ENCODE results near the gene MCL1. TPM values are rescaled to one million over a fixed set of nuclear protein-coding genes. Genes with fewer than 3 reads are reported as not detected.
A peak's percentile ranks its signal among the peaks of the same experiment; 100 is the strongest.

Gene MCL1
- total RNA-seq, 1 experiment from 2014 or later: 126 TPM

DNA sequence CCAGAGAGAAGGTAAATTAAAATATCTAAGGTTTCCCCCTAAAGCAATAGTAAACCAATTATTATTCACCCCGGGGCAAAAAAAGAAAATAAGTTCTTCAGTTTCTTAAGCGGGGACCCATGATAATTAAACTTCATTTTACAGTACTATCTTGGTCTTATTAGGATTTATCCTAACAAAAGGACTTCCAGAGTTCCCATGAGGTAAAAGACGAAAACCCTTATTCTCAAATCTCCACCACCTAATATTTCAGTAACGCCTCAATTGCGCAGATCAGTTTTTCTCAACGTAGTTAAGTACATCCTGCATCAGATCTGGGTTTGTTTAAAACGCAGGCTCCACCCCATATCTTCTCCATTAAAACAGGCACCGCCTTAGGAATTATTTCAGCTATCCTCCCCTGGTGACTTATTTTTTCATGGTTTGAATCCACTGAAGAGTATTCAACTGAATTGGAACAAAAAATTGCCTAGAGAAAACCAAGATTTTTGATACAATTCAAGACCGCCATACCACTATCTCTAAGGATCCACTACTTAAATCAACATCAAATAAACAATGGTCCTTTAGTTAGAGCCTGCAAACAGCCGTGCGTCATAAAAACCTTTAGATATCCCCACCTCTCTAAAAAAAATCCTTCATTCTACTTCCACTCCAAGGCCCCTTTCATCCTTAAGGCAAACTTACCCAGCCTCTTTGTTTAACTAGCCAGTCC is 1.7 kb downstream of the MCL1 start:
- H3K4me3 ChIP-seq (ENCODE audit: low read depth in 2 of 2, low read length in 2 of 2): peak overlapping the region; percentile 99 to 100
- DNase-seq (ENCODE audit: low read depth, low spot score) (no peak), ATAC-seq (no peak)
- no peaks in the 10 kb centered on the region for H3K9me3 ChIP-seq (ENCODE audit: control insufficient read depth, insufficient read depth, low read depth, low read length)
- ChIA-PET POLR2A (interaction anchor here (0.6 to 0.7 kb wide), 2 partner anchors 250 to 415 kb away, joined by 3 read pairs; no protein-coding TSS in a partner anchor), CTCF (no interaction called here)
- no peaks in the 10 kb centered on the region for H3K27me3 ChIP-seq (ENCODE audit: control insufficient read depth, insufficient read depth, low read length)
- TSS peak; percentile 61 for BruUV-seq (replicated peaks)
- intact Hi-C loops (cut with micrococcal nuclease; ENCODE audit: unreplicated experiment): loop anchor here (5.0 kb wide), 1 partner anchor 35 kb away; no protein-coding TSS in a partner anchor
- peak overlapping the region; percentile 95 for H3K27ac ChIP-seq (ENCODE audit: low read length)
- in situ Hi-C loops (cut with HindIII; ENCODE audit: low pct_unique_long_range_greater_than_20kb, low sequenced_read_pairs): no loop called here
- H3K4me1 ChIP-seq (ENCODE audit: control insufficient read depth, insufficient read depth, low read length): peaks cover 30% of the 10 kb centered on the region
- peaks cover 50% of the 10 kb centered on the region for H3K36me3 ChIP-seq (ENCODE audit: control insufficient read depth, insufficient read depth, low read length)
- TF ChIP-seq POLR2AphosphoS5 (IDR thresholded peaks at IDR 0.05; ENCODE audit: low read depth, low read length): 0 out of 2 replicates have a peak, but pooled peaks have one; percentile 5
- TF ChIP-seq, protein P1, sequence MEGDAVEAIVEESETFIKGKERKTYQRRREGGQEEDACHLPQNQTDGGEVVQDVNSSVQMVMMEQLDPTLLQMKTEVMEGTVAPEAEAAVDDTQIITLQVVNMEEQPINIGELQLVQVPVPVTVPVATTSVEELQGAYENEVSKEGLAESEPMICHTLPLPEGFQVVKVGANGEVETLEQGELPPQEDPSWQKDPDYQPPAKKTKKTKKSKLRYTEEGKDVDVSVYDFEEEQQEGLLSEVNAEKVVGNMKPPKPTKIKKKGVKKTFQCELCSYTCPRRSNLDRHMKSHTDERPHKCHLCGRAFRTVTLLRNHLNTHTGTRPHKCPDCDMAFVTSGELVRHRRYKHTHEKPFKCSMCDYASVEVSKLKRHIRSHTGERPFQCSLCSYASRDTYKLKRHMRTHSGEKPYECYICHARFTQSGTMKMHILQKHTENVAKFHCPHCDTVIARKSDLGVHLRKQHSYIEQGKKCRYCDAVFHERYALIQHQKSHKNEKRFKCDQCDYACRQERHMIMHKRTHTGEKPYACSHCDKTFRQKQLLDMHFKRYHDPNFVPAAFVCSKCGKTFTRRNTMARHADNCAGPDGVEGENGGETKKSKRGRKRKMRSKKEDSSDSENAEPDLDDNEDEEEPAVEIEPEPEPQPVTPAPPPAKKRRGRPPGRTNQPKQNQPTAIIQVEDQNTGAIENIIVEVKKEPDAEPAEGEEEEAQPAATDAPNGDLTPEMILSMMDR (IDR thresholded peaks at IDR 0.05): no peak

DNA sequence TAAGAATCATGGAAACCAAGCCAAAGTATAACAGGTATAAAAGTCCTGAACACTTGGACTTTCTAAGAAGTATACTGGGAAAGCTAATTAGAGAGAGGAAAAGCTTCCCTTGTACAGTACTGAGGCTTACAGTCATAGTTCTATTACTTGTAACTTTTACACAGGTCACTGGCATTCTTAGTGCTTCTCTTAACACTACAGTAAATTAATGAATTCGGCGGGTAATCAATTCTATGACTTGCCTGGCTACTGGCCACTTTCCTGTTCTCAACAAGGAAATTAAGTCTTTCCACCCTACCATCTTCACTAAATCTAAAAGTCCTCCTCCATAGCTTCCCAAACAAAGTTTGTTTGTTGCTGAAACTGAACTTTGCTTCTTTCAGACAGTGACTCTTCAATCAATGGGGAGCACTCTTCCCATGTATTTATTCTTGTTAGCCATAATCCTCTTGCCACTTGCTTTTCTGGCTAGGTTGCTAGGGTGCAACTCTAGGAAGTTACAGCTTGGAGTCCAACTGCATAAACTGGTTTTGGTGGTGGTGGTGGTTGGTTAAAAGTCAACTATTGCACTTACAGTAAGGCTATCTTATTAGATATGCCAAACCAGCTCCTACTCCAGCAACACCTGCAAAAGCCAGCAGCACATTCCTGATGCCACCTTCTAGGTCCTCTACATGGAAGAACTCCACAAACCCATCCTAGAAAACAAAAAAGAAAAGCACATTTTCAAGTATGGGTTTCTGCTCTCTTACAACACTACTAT is 2.4 kb downstream of the MCL1 start:
- ATAC-seq (no peak), DNase-seq (ENCODE audit: low read depth, low spot score) (no peak)
- Histone ChIP-seq H3K4me1 (ENCODE audit: control insufficient read depth, insufficient read depth, low read length) (peaks cover 35% of the 10 kb centered on the region), H3K27ac (ENCODE audit: low read length) (peak overlapping the region; percentile 95), H3K36me3 (ENCODE audit: control insufficient read depth, insufficient read depth, low read length) (peaks cover 53% of the 10 kb centered on the region), H3K27me3 (ENCODE audit: control insufficient read depth, insufficient read depth, low read length) (no peaks in the 10 kb centered on the region), H3K4me3 (ENCODE audit: low read depth in 2 of 2, low read length in 2 of 2) (peak overlapping the region; percentile 99 to 100), H3K9me3 (ENCODE audit: control insufficient read depth, insufficient read depth, low read depth, low read length) (no peaks in the 10 kb centered on the region)
- TF ChIP-seq, protein P1 (IDR thresholded peaks at IDR 0.05): no peak
- TF ChIP-seq POLR2AphosphoS5 (IDR thresholded peaks at IDR 0.05; ENCODE audit: low read depth, low read length): peak; percentile 10; the same call in 1 of the 2 replicates
- in situ Hi-C loops (cut with HindIII; ENCODE audit: low pct_unique_long_range_greater_than_20kb, low sequenced_read_pairs): no loop called here
- POLR2A ChIA-PET: interaction anchor here (0.6 to 0.7 kb wide), 3 partner anchors 14 to 415 kb away, joined by 3 read pairs; no protein-coding TSS in a partner anchor
- CTCF ChIA-PET: interaction anchor here (0.6 kb wide), 1 partner anchor 17 kb away, joined by 3 read pairs; no protein-coding TSS in a partner anchor
- no TSS peak for BruUV-seq (replicated peaks)
- intact Hi-C loops (cut with micrococcal nuclease; ENCODE audit: unreplicated experiment): loop anchor here (5.0 kb wide), 1 partner anchor 35 kb away; no protein-coding TSS in a partner anchor

DNA sequence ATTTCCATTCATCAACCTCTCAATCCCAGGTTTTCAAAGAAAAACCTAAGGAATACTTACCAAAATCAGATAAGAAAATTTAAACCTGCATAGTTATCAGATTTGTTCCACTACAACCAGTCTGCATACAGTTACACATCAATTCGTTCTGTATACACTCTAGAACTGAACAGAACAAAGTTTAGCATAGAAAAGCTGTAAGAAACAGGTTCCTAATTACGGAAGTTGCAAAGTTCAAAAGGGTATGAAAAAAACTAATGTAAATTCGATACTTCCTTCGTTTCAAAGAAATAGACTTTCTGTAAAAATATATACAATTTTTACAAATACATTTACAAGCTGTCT is 3.1 kb downstream of the MCL1 start:
- no peaks in the 10 kb centered on the region for H3K27me3 ChIP-seq (ENCODE audit: control insufficient read depth, insufficient read depth, low read length)
- H3K27ac ChIP-seq (ENCODE audit: low read length): peak overlapping the region; percentile 95; the same call in 1 of the 2 replicates
- no peak for DNase-seq (ENCODE audit: low read depth, low spot score)
- no peaks in the 10 kb centered on the region for H3K9me3 ChIP-seq (ENCODE audit: control insufficient read depth, insufficient read depth, low read depth, low read length)
- H3K4me3 ChIP-seq (ENCODE audit: low read depth in 2 of 2, low read length in 2 of 2): peak overlapping the region; percentile 99 to 100; a peak in 3 of 4 replicates
- POLR2A ChIA-PET: interaction anchor here (0.6 kb wide), 1 partner anchor 14 kb away, joined by 3 read pairs; no protein-coding TSS in a partner anchor
- peaks cover 35% of the 10 kb centered on the region for H3K4me1 ChIP-seq (ENCODE audit: control insufficient read depth, insufficient read depth, low read length)
- intact Hi-C loops (cut with micrococcal nuclease; ENCODE audit: unreplicated experiment): loop anchor here (5.0 kb wide), 1 partner anchor 36 kb away; no protein-coding TSS in a partner anchor
- in situ Hi-C loops (cut with HindIII; ENCODE audit: low pct_unique_long_range_greater_than_20kb, low sequenced_read_pairs): no loop called here
- peaks cover 53% of the 10 kb centered on the region for H3K36me3 ChIP-seq (ENCODE audit: control insufficient read depth, insufficient read depth, low read length)
- CTCF ChIA-PET: no interaction called here
- BruUV-seq (replicated peaks): no TSS peak
- no peak for ATAC-seq
- TF ChIP-seq, protein P2, sequence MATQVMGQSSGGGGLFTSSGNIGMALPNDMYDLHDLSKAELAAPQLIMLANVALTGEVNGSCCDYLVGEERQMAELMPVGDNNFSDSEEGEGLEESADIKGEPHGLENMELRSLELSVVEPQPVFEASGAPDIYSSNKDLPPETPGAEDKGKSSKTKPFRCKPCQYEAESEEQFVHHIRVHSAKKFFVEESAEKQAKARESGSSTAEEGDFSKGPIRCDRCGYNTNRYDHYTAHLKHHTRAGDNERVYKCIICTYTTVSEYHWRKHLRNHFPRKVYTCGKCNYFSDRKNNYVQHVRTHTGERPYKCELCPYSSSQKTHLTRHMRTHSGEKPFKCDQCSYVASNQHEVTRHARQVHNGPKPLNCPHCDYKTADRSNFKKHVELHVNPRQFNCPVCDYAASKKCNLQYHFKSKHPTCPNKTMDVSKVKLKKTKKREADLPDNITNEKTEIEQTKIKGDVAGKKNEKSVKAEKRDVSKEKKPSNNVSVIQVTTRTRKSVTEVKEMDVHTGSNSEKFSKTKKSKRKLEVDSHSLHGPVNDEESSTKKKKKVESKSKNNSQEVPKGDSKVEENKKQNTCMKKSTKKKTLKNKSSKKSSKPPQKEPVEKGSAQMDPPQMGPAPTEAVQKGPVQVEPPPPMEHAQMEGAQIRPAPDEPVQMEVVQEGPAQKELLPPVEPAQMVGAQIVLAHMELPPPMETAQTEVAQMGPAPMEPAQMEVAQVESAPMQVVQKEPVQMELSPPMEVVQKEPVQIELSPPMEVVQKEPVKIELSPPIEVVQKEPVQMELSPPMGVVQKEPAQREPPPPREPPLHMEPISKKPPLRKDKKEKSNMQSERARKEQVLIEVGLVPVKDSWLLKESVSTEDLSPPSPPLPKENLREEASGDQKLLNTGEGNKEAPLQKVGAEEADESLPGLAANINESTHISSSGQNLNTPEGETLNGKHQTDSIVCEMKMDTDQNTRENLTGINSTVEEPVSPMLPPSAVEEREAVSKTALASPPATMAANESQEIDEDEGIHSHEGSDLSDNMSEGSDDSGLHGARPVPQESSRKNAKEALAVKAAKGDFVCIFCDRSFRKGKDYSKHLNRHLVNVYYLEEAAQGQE (IDR thresholded peaks at IDR 0.05; ENCODE audit: insufficient read depth in 1 of 2, low read depth in 2 of 2, low read length in 1 of 2): no peak
- TF ChIP-seq POLR2AphosphoS5 (IDR thresholded peaks at IDR 0.05; ENCODE audit: low read depth, low read length) (no peak; the same call in 1 of the 2 replicates), TCF7L2 (IDR thresholded peaks at IDR 0.05; ENCODE audit: low read depth, low read length) (no peak), SIN3A (IDR thresholded peaks at IDR 0.05; ENCODE audit: borderline replicate concordance, insufficient read depth, low read depth, low read length) (no peak)
- TF ChIP-seq, protein P1 (IDR thresholded peaks at IDR 0.05): no peak

Measured in Panc1 (cell line).